PFSK-1 (cell line): Measurements from ENCODE around the gene NFKB1.

ENCODE experiments used
- FOXP2 ChIP-seq: optimal IDR thresholded peaks from 2 replicates; pipeline ENCODE3; 2011; ENCODE audit warnings: borderline replicate concordance, control low read depth, inconsistent platforms; ENCODE audit not compliant: insufficient read depth; ENCODE audit errors: extremely low read length, extremely low read depth
- POLR2AphosphoS5 ChIP-seq: IDR thresholded peaks from 2 replicates; pipeline ENCODE4 v1.6.1; 2012; ENCODE audit warnings: low read depth, mild to moderate bottlenecking, control low read depth, low read length, moderate library complexity
- SIN3A ChIP-seq: IDR thresholded peaks from 2 replicates; pipeline ENCODE4 v1.6.1; 2012; ENCODE audit warnings: mild to moderate bottlenecking, low read length, moderate library complexity, borderline replicate concordance; ENCODE audit not compliant: insufficient read depth
- TAF1 ChIP-seq: IDR thresholded peaks from 2 replicates; pipeline ENCODE4 v1.6.1; 2012; ENCODE audit warnings: low read length, control low read depth, borderline replicate concordance; ENCODE audit not compliant: insufficient read depth
- TF ChIP-seq, protein P1 (sequence below), 2 experiments: IDR thresholded peaks; 2 replicates each; pipeline versions ENCODE4 v1.6.1 to v1.8.0; 2011 to 2012; ENCODE audit warnings: low read depth in 2 of 2, low read length in 2 of 2, control low read depth in 1 of 2, inconsistent platforms in 1 of 2, mild to moderate bottlenecking in 1 of 2, moderate library complexity in 1 of 2; ENCODE audit not compliant: insufficient read depth in 1 of 2

The NFKB1 gene

GRCh38 chr4:102566426-102566825 is 65.3 kb downstream of the NFKB1 start:
- TF ChIP-seq, protein P1, sequence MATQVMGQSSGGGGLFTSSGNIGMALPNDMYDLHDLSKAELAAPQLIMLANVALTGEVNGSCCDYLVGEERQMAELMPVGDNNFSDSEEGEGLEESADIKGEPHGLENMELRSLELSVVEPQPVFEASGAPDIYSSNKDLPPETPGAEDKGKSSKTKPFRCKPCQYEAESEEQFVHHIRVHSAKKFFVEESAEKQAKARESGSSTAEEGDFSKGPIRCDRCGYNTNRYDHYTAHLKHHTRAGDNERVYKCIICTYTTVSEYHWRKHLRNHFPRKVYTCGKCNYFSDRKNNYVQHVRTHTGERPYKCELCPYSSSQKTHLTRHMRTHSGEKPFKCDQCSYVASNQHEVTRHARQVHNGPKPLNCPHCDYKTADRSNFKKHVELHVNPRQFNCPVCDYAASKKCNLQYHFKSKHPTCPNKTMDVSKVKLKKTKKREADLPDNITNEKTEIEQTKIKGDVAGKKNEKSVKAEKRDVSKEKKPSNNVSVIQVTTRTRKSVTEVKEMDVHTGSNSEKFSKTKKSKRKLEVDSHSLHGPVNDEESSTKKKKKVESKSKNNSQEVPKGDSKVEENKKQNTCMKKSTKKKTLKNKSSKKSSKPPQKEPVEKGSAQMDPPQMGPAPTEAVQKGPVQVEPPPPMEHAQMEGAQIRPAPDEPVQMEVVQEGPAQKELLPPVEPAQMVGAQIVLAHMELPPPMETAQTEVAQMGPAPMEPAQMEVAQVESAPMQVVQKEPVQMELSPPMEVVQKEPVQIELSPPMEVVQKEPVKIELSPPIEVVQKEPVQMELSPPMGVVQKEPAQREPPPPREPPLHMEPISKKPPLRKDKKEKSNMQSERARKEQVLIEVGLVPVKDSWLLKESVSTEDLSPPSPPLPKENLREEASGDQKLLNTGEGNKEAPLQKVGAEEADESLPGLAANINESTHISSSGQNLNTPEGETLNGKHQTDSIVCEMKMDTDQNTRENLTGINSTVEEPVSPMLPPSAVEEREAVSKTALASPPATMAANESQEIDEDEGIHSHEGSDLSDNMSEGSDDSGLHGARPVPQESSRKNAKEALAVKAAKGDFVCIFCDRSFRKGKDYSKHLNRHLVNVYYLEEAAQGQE (IDR thresholded peaks at IDR 0.05; ENCODE audit: insufficient read depth in 1 of 2, low read depth in 2 of 2, low read length in 2 of 2): no peak
- TF ChIP-seq TAF1 (no peak), SIN3A (no peak), POLR2AphosphoS5 (no peak), FOXP2 (no peak)

- no peak for TF ChIP-seq FOXP2
- TF ChIP-seq, protein P1 (IDR thresholded peaks at IDR 0.05; ENCODE audit: insufficient read depth in 1 of 2, low read depth in 2 of 2, low read length in 2 of 2): no peak
- TF ChIP-seq POLR2AphosphoS5: no peak
- TF ChIP-seq SIN3A: no peak
- no peak for TF ChIP-seq TAF1
These were observed 66.3 kb downstream of the NFKB1 start for GRCh38 chr4:102567427-102567826.

DNA sequence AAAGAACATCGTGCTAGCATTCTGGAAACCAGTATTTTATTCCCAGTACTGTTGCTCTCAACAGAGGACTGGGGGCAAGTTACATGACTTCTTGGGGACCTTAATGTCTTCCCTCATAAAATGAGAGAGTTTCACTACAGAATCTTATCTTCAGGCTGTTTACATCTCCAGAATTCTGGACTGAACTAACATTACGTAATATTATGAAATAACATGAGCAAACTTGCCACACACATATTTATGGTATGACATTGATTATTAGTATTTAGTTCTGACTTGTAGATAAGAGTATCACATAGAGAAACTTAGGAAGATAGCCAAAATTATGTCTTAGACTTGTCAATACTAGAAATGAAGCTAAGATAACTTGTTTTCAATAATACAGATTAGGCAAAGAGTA is 68.0 kb downstream of the NFKB1 start:
- TF ChIP-seq FOXP2: no peak

DNA sequence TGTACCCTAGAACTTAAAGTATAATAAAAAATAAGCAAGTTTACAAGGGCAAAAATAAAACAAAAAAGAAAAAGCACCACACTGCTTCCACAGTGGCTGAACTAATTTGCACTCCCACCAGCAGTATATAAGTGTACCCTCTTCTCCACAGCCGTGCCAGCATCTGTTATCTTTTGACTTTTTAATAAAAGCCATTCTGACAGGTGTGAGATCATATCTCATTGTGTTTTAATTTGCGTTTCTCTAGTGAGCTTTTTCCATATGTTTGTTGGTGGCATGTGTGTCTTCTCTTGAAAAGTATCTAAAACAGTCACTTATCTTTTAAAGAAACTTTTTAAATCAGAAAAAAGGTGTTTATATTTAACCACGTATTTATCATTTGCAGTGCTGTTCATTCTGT is 71.3 kb downstream of the NFKB1 start:
- TF ChIP-seq, protein P1 (IDR thresholded peaks at IDR 0.05; ENCODE audit: insufficient read depth in 1 of 2, low read depth in 2 of 2, low read length in 2 of 2): no peak

GRCh38 chr4:102574317-102574716 is 73.2 kb downstream of the NFKB1 start:
- TF ChIP-seq SIN3A (peak; percentile 47; the same call in 1 of the 2 replicates), TAF1 (no peak)
- TF ChIP-seq, protein P1 (IDR thresholded peaks at IDR 0.05; ENCODE audit: insufficient read depth in 1 of 2, low read depth in 2 of 2, low read length in 2 of 2): peak in 1 of 2 experiments; percentile 39; a peak in 1 of 4 replicates
